SK-N-SH (cell line): ENCODE measurements around the gene COPE.

Experiments used
- EZH2phosphoT487 ChIP-seq: fragments of 200-600 bp; sonication (generic); IDR thresholded peaks from 2 replicates; pipeline ENCODE4 v1.6.1; 2017; ENCODE audit warnings: low read depth, mixed run types, mild to moderate bottlenecking, antibody characterized with exemption, moderate library complexity, borderline replicate concordance
- FOXM1 ChIP-seq: IDR thresholded peaks from 2 replicates; pipeline ENCODE4 v1.4.0; 2012; ENCODE audit warnings: low read depth, mild to moderate bottlenecking
- POLR2AphosphoS5 ChIP-seq: IDR thresholded peaks from 2 replicates; pipeline ENCODE4 v1.6.1; 2012; ENCODE audit warnings: low read depth, low read length
- TF ChIP-seq, protein P1 (sequence below): fragments of 150-350 bp; IDR thresholded peaks from 2 replicates; pipeline ENCODE4 v1.6.1; 2017; ENCODE audit warnings: antibody characterized with exemption, low read length, low read depth, borderline replicate concordance
- TF ChIP-seq, protein P2 (sequence below): fragments of 200-600 bp; sonication (generic); IDR thresholded peaks from 2 replicates; pipeline ENCODE4 v1.6.1; 2017; ENCODE audit warnings: antibody characterized with exemption, mild to moderate bottlenecking, moderate library complexity

DNA sequence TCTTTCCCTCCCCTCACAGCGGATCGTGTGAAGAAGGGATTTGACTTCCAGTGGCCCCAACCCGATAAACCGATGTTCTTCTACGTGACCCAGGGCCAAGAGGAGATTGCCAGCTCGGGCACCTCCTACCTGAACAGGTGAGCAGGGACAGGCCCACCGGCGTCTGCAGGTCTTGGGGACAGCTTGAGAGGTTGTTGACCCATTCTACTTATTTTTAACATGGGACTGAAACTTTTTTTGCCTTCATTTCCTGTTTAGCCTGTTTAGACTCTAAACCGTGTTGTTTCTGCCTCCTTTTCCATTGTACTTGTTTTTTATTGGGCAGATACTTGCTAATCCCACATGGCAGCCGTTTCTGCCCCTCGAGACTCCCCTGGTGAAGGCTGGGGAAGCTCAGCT, 58.9 kb downstream of the COPE start:
- TF ChIP-seq, protein P1, sequence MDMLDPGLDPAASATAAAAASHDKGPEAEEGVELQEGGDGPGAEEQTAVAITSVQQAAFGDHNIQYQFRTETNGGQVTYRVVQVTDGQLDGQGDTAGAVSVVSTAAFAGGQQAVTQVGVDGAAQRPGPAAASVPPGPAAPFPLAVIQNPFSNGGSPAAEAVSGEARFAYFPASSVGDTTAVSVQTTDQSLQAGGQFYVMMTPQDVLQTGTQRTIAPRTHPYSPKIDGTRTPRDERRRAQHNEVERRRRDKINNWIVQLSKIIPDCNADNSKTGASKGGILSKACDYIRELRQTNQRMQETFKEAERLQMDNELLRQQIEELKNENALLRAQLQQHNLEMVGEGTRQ = no peak
- TF ChIP-seq, protein P2, sequence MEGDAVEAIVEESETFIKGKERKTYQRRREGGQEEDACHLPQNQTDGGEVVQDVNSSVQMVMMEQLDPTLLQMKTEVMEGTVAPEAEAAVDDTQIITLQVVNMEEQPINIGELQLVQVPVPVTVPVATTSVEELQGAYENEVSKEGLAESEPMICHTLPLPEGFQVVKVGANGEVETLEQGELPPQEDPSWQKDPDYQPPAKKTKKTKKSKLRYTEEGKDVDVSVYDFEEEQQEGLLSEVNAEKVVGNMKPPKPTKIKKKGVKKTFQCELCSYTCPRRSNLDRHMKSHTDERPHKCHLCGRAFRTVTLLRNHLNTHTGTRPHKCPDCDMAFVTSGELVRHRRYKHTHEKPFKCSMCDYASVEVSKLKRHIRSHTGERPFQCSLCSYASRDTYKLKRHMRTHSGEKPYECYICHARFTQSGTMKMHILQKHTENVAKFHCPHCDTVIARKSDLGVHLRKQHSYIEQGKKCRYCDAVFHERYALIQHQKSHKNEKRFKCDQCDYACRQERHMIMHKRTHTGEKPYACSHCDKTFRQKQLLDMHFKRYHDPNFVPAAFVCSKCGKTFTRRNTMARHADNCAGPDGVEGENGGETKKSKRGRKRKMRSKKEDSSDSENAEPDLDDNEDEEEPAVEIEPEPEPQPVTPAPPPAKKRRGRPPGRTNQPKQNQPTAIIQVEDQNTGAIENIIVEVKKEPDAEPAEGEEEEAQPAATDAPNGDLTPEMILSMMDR = no peak
- no peak for TF ChIP-seq EZH2phosphoT487
- no peak for TF ChIP-seq POLR2AphosphoS5
- no peak for TF ChIP-seq FOXM1
